KMS-11 (cell line): ENCODE results near the gene GOLGA6L10.
"Not testable (repeated sequence)": the region's sequence is repeated elsewhere in the genome, so short reads cannot be mapped to it uniquely, and the experiment has no call there.

Experiments
- H2AFZ ChIP-seq: fragments of 200-600 bp; sonication (generic); 2 replicates; pipeline ENCODE4 v1.6.1; 2016; ENCODE audit warnings: antibody characterized with exemption, mixed run types, low read depth
- H3K27ac ChIP-seq: fragments of 200-600 bp; sonication (generic); 2 replicates; pipeline ENCODE4 v1.6.1; 2016; ENCODE audit warnings: mild to moderate bottlenecking, mixed run types
- H3K27me3 ChIP-seq: fragments of 200-600 bp; sonication (generic); 2 replicates; pipeline ENCODE4 v1.6.1; 2017; ENCODE audit warnings: mild to moderate bottlenecking, low read depth, mixed run types, moderate library complexity; ENCODE audit not compliant: insufficient read depth
- H3K36me3 ChIP-seq: fragments of 200-600 bp; sonication (generic); 2 replicates; pipeline ENCODE4 v1.6.1; 2017; ENCODE audit warnings: mild to moderate bottlenecking, mixed run types; ENCODE audit not compliant: insufficient read depth
- H3K4me1 ChIP-seq: fragments of 200-600 bp; sonication (generic); 2 replicates; pipeline ENCODE4 v1.6.1; 2016; ENCODE audit warnings: mild to moderate bottlenecking, low read depth, mixed run types; ENCODE audit not compliant: poor library complexity, severe bottlenecking
- H3K4me2 ChIP-seq: fragments of 200-600 bp; sonication (generic); 2 replicates; pipeline ENCODE4 v1.7.0; 2016; ENCODE audit warnings: mild to moderate bottlenecking, mixed run types
- H3K4me3 ChIP-seq: fragments of 200-600 bp; sonication (generic); IDR thresholded peaks from 2 replicates; pipeline ENCODE4 v1.6.1; 2017; ENCODE audit warnings: low read depth, low read length, mixed read lengths; ENCODE audit not compliant: insufficient read depth
- H3K79me2 ChIP-seq: fragments of 200-600 bp; sonication (generic); 2 replicates; pipeline ENCODE4 v1.6.1; 2016; ENCODE audit warnings: low read depth, mixed run types; ENCODE audit not compliant: insufficient read depth
- H3K9ac ChIP-seq: fragments of 200-600 bp; sonication (generic); 2 replicates; pipeline ENCODE4 v1.6.1; 2016; ENCODE audit warnings: mild to moderate bottlenecking, mixed run types
- H4K20me1 ChIP-seq: fragments of 200-600 bp; sonication (generic); 2 replicates; pipeline ENCODE4 v1.6.1; 2016; ENCODE audit warnings: mild to moderate bottlenecking, mixed run types; ENCODE audit not compliant: insufficient read depth

The GOLGA6L10 gene

GRCh38 chr15:82326896-82327295 lies 22.4 kb downstream of the GOLGA6L10 start:
- H3K9ac ChIP-seq, H3K27ac ChIP-seq, H2AFZ ChIP-seq, H3K36me3 ChIP-seq, H3K27me3 ChIP-seq, H4K20me1 ChIP-seq, H3K4me2 ChIP-seq, H3K4me3 ChIP-seq, H3K79me2 ChIP-seq, H3K4me1 ChIP-seq: not testable (repeated sequence)

GRCh38 chr15:82325646-82326045 lies 23.6 kb downstream of the GOLGA6L10 start:
- H2AFZ ChIP-seq, H3K9ac ChIP-seq, H3K4me2 ChIP-seq, H3K4me1 ChIP-seq, H3K79me2 ChIP-seq, H3K36me3 ChIP-seq, H4K20me1 ChIP-seq, H3K4me3 ChIP-seq, H3K27ac ChIP-seq, H3K27me3 ChIP-seq: not testable (repeated sequence)

- not testable (repeated sequence) for H3K4me3 ChIP-seq, H3K27ac ChIP-seq, H4K20me1 ChIP-seq, H3K27me3 ChIP-seq, H3K4me1 ChIP-seq, H3K9ac ChIP-seq, H2AFZ ChIP-seq, H3K36me3 ChIP-seq, H3K79me2 ChIP-seq, H3K4me2 ChIP-seq
These were observed 24.4 kb downstream of the GOLGA6L10 start for GRCh38 chr15:82324831-82325230.

- not testable (repeated sequence) for H2AFZ ChIP-seq, H3K36me3 ChIP-seq, H3K4me2 ChIP-seq, H3K4me1 ChIP-seq, H3K4me3 ChIP-seq, H3K27me3 ChIP-seq, H3K79me2 ChIP-seq, H4K20me1 ChIP-seq, H3K27ac ChIP-seq, H3K9ac ChIP-seq
These were observed 26.8 kb downstream of the GOLGA6L10 start for GRCh38 chr15:82322488-82322887.

- not testable (repeated sequence) for H3K4me3 ChIP-seq, H2AFZ ChIP-seq, H3K36me3 ChIP-seq, H3K27me3 ChIP-seq, H3K9ac ChIP-seq, H3K27ac ChIP-seq, H3K4me1 ChIP-seq, H3K4me2 ChIP-seq, H4K20me1 ChIP-seq, H3K79me2 ChIP-seq
These were observed 28.4 kb downstream of the GOLGA6L10 start for GRCh38 chr15:82320861-82321260.

GRCh38 chr15:82319522-82320278 lies 29.6 kb downstream of the GOLGA6L10 start:
- H3K79me2 ChIP-seq, H3K4me3 ChIP-seq, H3K36me3 ChIP-seq, H3K27me3 ChIP-seq, H3K4me2 ChIP-seq, H3K27ac ChIP-seq, H3K4me1 ChIP-seq, H3K9ac ChIP-seq, H2AFZ ChIP-seq, H4K20me1 ChIP-seq: not testable (repeated sequence)

GRCh38 chr15:82318281-82318680 lies 31.0 kb downstream of the GOLGA6L10 start:
- not testable (repeated sequence) for H3K4me3 ChIP-seq, H2AFZ ChIP-seq, H4K20me1 ChIP-seq, H3K27me3 ChIP-seq, H3K4me1 ChIP-seq, H3K9ac ChIP-seq, H3K36me3 ChIP-seq, H3K27ac ChIP-seq, H3K4me2 ChIP-seq, H3K79me2 ChIP-seq

GRCh38 chr15:82317516-82317915 lies 31.8 kb downstream of the GOLGA6L10 start:
- not testable (repeated sequence) for H3K27me3 ChIP-seq, H3K4me1 ChIP-seq, H3K4me2 ChIP-seq, H3K9ac ChIP-seq, H3K27ac ChIP-seq, H3K36me3 ChIP-seq, H3K4me3 ChIP-seq, H3K79me2 ChIP-seq, H4K20me1 ChIP-seq, H2AFZ ChIP-seq
